Mucosa of rectum (tissue), 2 donors: ENCODE measurements around the gene HECTD3.
A peak's percentile ranks its signal among the peaks of the same experiment; 100 is the strongest.

Experiments used
- H3K27ac ChIP-seq, 2 donors: one replicate each; pipeline ENCODE4 v1.7.0; 2013; ENCODE audit warnings: inconsistent platforms in 2 of 2, low read depth in 2 of 2, low read length in 2 of 2
- H3K27me3 ChIP-seq, 2 donors: one replicate each; pipeline ENCODE4 v1.7.0; 2013; ENCODE audit warnings: low read length in 2 of 2; ENCODE audit not compliant: control insufficient read depth in 2 of 2, insufficient read depth in 2 of 2
- H3K36me3 ChIP-seq, 2 donors: one replicate each; pipeline ENCODE4 v1.7.0; 2013; ENCODE audit warnings: low read length in 2 of 2; ENCODE audit not compliant: control insufficient read depth in 2 of 2, insufficient read depth in 2 of 2
- H3K4me1 ChIP-seq, 2 donors: one replicate each; pipeline ENCODE4 v1.7.0; 2013; ENCODE audit warnings: low read length in 2 of 2, mild to moderate bottlenecking in 1 of 2; ENCODE audit not compliant: control insufficient read depth in 2 of 2, insufficient read depth in 2 of 2
- H3K4me3 ChIP-seq, 2 donors: one replicate each; pipeline ENCODE4 v1.7.0; 2013; ENCODE audit warnings: low read length in 2 of 2
- H3K9ac ChIP-seq, 2 donors: one replicate each; pipeline ENCODE4 v1.7.0; 2013; ENCODE audit warnings: low read length in 2 of 2, low read depth in 1 of 2, mild to moderate bottlenecking in 1 of 2
- H3K9me3 ChIP-seq, 2 donors: one replicate each; pipeline ENCODE4 v1.7.0; 2013; ENCODE audit warnings: low read length in 2 of 2; ENCODE audit not compliant: control insufficient read depth in 2 of 2
- donor health status: healthy.
- donor health status: Normal muscosa, but diverticular disease.

HECTD3 gene

DNA sequence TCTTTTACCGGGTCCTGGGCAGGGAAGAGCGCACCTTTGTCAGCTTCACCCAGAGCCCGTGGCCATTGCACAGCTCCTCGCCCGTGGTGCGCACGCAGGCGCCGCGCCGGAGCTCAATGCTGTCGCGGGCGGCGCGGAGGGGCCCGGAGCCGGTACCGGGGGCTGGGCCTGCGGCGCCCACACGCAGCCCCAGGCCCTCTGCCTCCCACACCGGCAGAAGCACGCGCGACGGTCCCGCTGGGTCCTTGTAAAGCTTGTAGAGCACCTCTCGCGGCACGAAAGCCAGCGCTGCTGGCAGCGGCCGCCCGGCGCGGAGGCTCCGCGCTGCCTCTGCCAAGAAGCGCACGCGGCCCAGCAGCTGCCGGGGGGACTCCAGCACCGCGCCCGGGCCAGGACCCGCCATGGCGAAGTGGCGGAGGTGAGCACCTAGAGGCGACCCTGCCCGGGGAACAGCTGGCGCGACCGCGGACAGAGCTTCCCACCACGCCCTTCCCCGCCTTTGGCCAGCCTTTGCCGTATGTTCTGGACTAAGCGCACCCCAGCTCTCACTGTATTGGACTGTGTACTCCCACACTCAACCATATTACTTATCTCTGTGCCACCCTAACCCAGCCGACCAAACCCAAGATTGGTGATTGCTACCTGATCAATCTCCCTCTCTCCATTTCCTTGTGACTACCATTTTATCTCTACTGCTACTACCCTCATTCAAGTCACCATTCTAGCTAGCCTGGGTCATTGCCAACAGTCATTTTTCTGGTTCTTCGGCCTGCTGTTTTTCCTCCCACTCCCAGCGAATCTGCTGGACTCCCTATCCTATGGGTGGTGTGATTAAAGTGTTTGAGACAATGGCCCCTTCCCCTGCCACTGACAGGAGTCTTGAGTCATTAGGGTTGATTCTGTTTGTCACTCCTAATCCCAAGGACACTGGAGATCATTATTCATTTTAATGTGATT, at the start of gene HECTD3:
HECTD3 (minus strand) TSS at position 470 of the 957 bp plus-strand sequence; CDS start at position 403, 67 bp downstream.
- peak within 1 kb of the TSS; percentile 78 for H3K9ac ChIP-seq
- peak within 1 kb of the TSS; percentile 81 to 83 for H3K4me3 ChIP-seq
- peaks cover 28 to 29% of the 10 kb centered on the region in 2 donors for H3K4me1 ChIP-seq
- H3K36me3 ChIP-seq = peaks cover 39 to 47% of the 10 kb centered on the region in 2 donors
- no peaks in the 10 kb centered on the region for H3K9me3 ChIP-seq
- peak within 1 kb of the TSS; percentile 80 to 91 for H3K27ac ChIP-seq
- H3K27me3 ChIP-seq = no peaks in the 10 kb centered on the region

DNA sequence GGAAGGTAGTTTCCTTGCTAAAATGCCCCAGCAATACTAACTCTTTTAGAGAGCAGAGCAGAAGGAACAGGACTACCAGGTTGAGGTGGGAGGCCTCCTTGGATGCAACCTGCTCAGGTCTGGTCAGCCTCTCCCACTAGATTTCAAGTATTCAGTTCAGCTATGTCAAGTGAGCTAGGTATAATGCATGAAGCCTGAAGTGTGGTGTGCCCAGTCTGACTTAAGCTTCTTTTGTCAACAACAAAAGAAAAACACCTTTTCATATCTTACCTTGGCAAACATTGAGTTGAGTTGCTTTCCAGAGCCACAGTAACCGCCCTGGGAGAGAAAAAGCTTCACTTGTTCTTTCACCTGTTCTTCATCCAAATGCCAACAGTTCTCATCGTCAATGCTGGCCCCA, 48.7 kb upstream of the HECTD3 start:
- peaks cover 8 to 13% of the 10 kb centered on the region in 2 donors for H3K36me3 ChIP-seq
- H3K9ac ChIP-seq = no peak overlapping the region
- no peak overlapping the region for H3K27ac ChIP-seq
- no peaks in the 10 kb centered on the region for H3K27me3 ChIP-seq
- no peak overlapping the region for H3K4me3 ChIP-seq
- no peaks in the 10 kb centered on the region for H3K4me1 ChIP-seq
- no peaks in the 10 kb centered on the region for H3K9me3 ChIP-seq

DNA sequence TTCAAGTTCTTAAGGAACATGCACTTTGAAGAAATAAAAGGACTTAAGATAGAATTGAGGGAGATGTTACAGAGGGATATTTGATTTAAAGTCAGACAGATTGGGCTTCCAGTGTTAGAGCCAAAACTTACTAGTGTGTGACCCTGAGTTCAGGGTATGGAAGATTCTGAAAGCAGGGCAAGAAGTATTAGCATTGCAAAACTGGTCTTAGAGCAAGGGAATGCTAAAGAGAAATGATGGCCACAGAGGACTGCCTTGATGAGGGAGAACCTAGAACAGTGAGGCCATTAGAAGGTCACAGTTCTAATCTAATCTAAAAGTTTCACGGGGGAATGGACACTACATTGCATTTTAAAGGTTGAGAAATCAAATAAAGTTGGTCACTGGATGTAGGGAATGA, 46.4 kb upstream of the HECTD3 start:
- no peaks in the 10 kb centered on the region for H3K27me3 ChIP-seq
- no peak overlapping the region for H3K4me3 ChIP-seq
- peaks cover 8 to 13% of the 10 kb centered on the region in 2 donors for H3K36me3 ChIP-seq
- no peaks in the 10 kb centered on the region for H3K9me3 ChIP-seq
- H3K27ac ChIP-seq = no peak overlapping the region
- no peak overlapping the region for H3K9ac ChIP-seq
- H3K4me1 ChIP-seq = no peaks in the 10 kb centered on the region

DNA sequence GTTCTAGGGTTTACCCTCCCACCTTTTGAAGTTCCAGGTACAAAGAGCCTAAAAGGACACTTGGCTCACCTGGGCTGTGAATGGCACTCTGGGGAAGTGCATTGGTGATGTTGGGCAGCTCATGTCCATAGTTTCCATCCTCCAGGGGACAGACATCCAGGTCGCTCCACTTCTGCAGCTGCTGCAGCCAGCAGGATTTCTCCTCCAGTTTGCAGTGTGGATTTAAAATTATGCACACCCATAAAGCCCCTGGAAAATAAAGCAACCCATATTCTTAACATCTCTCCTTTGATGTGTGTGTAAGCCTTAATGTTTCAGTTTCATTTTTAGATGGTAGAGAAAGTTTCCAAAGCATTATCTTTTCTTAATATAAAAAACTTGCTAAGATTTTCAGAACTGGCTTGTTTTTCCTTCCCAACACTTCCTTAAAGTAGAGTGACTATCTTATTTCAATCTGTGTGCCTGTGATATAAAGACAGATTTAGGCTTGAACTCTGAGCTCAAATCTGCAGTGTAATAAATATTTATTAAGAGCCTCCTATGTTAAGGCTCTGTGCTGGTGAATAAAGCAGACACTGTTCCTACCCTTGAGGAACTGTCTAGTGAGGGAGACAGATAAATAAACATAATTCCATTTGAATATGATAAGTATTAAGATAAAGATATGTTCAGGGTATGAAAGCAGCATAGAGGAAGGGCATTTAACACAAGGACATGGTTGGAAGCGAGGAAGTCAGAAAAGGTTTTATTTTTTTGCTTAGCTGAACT, 40.1 kb upstream of the HECTD3 start:
- Histone ChIP-seq H3K27me3 (no peaks in the 10 kb centered on the region), H3K36me3 (peaks cover 0 to 5% of the 10 kb centered on the region in 2 donors), H3K4me3 (no peak overlapping the region), H3K9me3 (no peaks in the 10 kb centered on the region), H3K27ac (no peak overlapping the region), H3K9ac (no peak overlapping the region), H3K4me1 (no peaks in the 10 kb centered on the region)

DNA sequence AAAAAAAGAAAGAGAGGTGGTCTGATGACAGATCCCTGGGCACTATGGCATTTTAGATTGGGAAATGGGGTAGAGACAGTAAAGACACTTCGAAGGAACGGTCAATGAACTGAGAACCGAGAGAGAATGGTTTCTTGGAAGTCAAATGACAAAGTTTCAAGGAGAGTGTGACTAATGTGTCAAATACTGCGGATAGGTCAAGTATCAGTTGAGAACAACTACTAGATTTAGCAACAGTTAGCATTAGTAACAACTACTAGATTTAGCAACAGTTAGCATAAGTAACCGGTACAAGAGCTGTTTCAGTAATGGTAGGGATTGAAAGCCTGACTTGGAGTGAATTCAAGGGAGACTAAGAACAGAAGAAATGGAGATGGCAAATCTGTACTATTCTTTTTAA, 35.9 kb upstream of the HECTD3 start:
- Histone ChIP-seq H3K36me3 (peaks cover 3 to 4% of the 10 kb centered on the region in 2 donors), H3K9me3 (no peaks in the 10 kb centered on the region), H3K27me3 (no peaks in the 10 kb centered on the region), H3K4me3 (no peak overlapping the region), H3K27ac (no peak overlapping the region), H3K9ac (no peak overlapping the region), H3K4me1 (no peaks in the 10 kb centered on the region)

DNA sequence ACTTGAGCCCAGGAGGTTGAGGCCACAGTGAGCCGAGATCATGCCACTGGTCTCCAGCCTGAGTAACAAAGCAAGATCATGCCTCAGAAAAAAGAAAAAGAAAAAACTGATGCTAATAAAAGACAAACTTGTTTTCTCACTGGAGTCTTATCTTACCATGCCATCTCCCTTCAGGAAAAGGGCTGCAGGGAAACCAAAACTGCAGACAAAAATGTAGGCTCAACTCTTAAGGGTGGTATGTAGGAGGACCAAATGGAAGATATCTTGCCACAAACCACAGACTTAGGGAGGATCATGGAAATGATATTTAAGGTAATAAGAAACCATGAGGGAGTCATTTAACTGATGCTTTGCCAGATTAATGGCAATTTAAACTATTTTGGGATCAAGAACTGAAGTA, 33.8 kb upstream of the HECTD3 start:
- no peak overlapping the region for H3K27ac ChIP-seq
- no peak overlapping the region for H3K9ac ChIP-seq
- H3K4me3 ChIP-seq = no peak overlapping the region
- H3K4me1 ChIP-seq = no peaks in the 10 kb centered on the region
- H3K9me3 ChIP-seq = no peaks in the 10 kb centered on the region
- no peaks in the 10 kb centered on the region for H3K27me3 ChIP-seq
- H3K36me3 ChIP-seq = peaks cover 3 to 4% of the 10 kb centered on the region in 2 donors

DNA sequence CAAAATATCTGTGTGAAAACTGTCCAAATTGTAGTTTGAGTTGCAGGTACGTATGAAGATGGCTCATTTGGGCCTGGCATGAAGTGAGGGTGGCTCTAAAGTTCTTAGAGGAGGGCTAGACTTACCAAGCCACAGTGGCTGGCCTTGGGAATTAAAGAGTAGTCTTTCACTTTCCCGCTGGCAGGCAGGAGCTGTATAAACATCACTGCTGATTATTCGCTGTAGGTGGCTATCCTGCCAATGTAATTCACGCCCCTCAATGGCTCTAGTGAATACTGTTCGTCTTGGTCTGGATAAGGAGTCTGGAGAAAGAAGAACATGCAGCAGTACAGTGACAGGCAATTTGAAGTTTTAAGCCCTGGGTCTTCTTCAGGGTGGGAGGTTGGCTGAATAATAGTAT, 32.0 kb upstream of the HECTD3 start:
- Histone ChIP-seq H3K9me3 (no peaks in the 10 kb centered on the region), H3K36me3 (peaks cover 3 to 4% of the 10 kb centered on the region in 2 donors), H3K4me1 (peaks cover 0 to 3% of the 10 kb centered on the region in 2 donors), H3K4me3 (no peak overlapping the region), H3K9ac (no peak overlapping the region), H3K27ac (no peak overlapping the region), H3K27me3 (no peaks in the 10 kb centered on the region)

DNA sequence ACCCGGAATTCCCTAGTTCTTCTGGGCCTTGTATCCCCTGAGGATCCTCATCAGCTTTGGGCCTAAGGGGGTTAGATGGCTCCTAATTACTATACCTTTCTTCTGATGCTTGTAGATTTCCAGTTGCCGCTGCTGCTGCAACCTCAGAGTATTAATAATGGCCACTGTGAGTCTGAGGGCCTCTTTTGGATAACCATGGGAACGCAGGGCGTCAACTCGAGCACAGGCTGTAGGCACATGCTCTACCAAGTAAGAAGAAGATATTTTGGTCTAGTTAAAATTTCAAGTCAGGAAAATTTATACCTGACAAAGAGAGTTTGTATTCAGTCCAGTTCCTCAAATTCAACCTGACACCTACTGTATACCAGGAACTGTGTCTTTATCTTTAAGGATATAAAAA, 29.2 kb upstream of the HECTD3 start:
- no peaks in the 10 kb centered on the region for H3K9me3 ChIP-seq
- no peaks in the 10 kb centered on the region for H3K27me3 ChIP-seq
- H3K36me3 ChIP-seq = peaks cover 7 to 12% of the 10 kb centered on the region in 2 donors
- no peak overlapping the region for H3K4me3 ChIP-seq
- no peak overlapping the region for H3K27ac ChIP-seq
- peaks cover 0 to 3% of the 10 kb centered on the region in 2 donors for H3K4me1 ChIP-seq
- no peak overlapping the region for H3K9ac ChIP-seq

DNA sequence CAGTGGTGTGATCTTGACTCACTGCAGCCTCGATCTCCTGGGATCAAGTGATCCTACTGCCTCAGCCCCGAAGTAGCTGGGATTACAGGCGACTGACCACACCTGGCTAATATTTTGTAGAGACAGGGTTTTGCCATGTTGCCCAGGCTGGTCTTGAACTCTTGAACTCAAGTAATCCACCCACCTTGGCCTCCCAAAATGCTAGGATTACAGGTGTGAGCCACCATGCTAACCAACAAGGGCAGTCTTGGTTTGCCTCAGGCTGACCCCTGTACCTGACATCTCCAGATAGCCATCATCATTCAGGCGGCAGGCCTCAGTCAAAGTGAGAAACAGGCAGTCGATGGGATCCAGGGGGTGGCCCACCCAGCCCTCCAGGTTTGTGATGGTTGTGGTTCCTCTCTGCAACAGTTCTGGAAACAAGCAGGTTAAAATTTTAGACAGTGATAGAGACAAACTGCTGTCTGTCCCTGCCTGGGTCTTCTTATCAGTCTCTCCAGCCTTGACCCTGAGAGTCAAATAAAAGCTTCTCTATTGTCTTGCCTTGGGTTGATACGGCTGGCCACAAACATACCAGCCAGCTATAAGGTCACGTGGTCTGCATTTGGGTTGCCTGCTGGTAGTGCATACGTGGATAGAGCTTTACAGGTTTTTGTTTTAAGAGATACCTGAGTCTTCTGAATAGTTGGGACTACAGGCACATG, 27.7 kb upstream of the HECTD3 start:
- Histone ChIP-seq H3K27ac (no peak overlapping the region), H3K9me3 (no peaks in the 10 kb centered on the region), H3K4me1 (peaks cover 0 to 3% of the 10 kb centered on the region in 2 donors), H3K9ac (no peak overlapping the region), H3K36me3 (peaks cover 10 to 18% of the 10 kb centered on the region in 2 donors), H3K4me3 (no peak overlapping the region), H3K27me3 (no peaks in the 10 kb centered on the region)
